Loucy (cell line): ENCODE results near the gene ARHGAP42.

ENCODE experiments used
- H2AFZ ChIP-seq: fragments of 200-600 bp; sonication (generic); 2 replicates; pipeline ENCODE4 v1.6.0; 2016; ENCODE audit warnings: antibody characterized with exemption, mild to moderate bottlenecking, low read length, moderate library complexity
- H3F3A ChIP-seq: fragments of 200-600 bp; 2 replicates; pipeline ENCODE4 v1.6.0; 2016; ENCODE audit warnings: antibody characterized with exemption, low read depth, mild to moderate bottlenecking
- H3K27me3 ChIP-seq: fragments of 200-600 bp; sonication (generic); 2 replicates; pipeline ENCODE4 v1.6.1; 2014; ENCODE audit warnings: low read length, mild to moderate bottlenecking; ENCODE audit not compliant: insufficient read depth, poor library complexity, severe bottlenecking
- H3K36me3 ChIP-seq: fragments of 200-600 bp; sonication (generic); 2 replicates; pipeline ENCODE4 v1.6.1; 2016; ENCODE audit warnings: low read length; ENCODE audit not compliant: insufficient read depth
- H3K4me1 ChIP-seq: fragments of 200-600 bp; sonication (generic); 2 replicates; pipeline ENCODE4 v1.5.1; 2014; ENCODE audit warnings: low read length, mild to moderate bottlenecking; ENCODE audit not compliant: insufficient read depth, poor library complexity, severe bottlenecking
- H3K4me2 ChIP-seq: fragments of 200-600 bp; sonication (generic); 2 replicates; pipeline ENCODE4 v1.6.0; 2014; ENCODE audit warnings: antibody characterized with exemption, low read length, low read depth, mild to moderate bottlenecking; ENCODE audit not compliant: poor library complexity, severe bottlenecking
- H3K4me3 ChIP-seq: fragments of 200-600 bp; sonication (generic); 2 replicates; pipeline ENCODE4 v1.5.1; 2014; ENCODE audit warnings: low read length, mild to moderate bottlenecking, mixed read lengths; ENCODE audit not compliant: poor library complexity, severe bottlenecking
- H3K79me2 ChIP-seq: fragments of 200-600 bp; sonication (generic); 2 replicates; pipeline ENCODE4 v1.6.1; 2014; ENCODE audit warnings: low read length; ENCODE audit not compliant: insufficient read depth
- H3K9ac ChIP-seq: fragments of 200-600 bp; sonication (generic); 2 replicates; pipeline ENCODE4 v1.6.0; 2014; ENCODE audit warnings: mild to moderate bottlenecking, low read depth, low read length, moderate library complexity; ENCODE audit not compliant: poor library complexity, severe bottlenecking
- H3K9me2 ChIP-seq: fragments of 200-600 bp; sonication (generic); replicated peaks from 2 replicates; pipeline ENCODE4 v1.6.1; 2016; ENCODE audit warnings: low read depth, low read length, mixed read lengths
- H3K9me3 ChIP-seq: fragments of 200-600 bp; sonication (generic); 2 replicates; pipeline ENCODE4 v1.6.1; 2014; ENCODE audit warnings: mild to moderate bottlenecking, antibody characterized with exemption, low read length, low read depth; ENCODE audit not compliant: insufficient read depth
- H4K20me1 ChIP-seq: fragments of 200-600 bp; sonication (generic); 2 replicates; pipeline ENCODE4 v1.6.0; 2014; ENCODE audit warnings: antibody characterized with exemption, low read length, mild to moderate bottlenecking; ENCODE audit not compliant: insufficient read depth, poor library complexity, severe bottlenecking
- CTCF ChIP-seq: fragments of 200-600 bp; sonication (generic); conservative IDR thresholded peaks from 2 replicates; pipeline ENCODE4 v1.5.1; 2014; ENCODE audit warnings: mild to moderate bottlenecking, antibody characterized with exemption, low read length
- EZH2phosphoT487 ChIP-seq: fragments of 200-600 bp; IDR thresholded peaks from 2 replicates; pipeline ENCODE4 v1.6.1; 2018; ENCODE audit warnings: antibody characterized with exemption, mild to moderate bottlenecking, moderate library complexity, borderline replicate concordance

The ARHGAP42 gene

GRCh38 chr11:100908746-100909145 is 221.7 kb downstream of the ARHGAP42 start:
- no peaks in the 10 kb centered on the region for H3K79me2 ChIP-seq
- H4K20me1 ChIP-seq = no peaks in the 10 kb centered on the region
- TF ChIP-seq EZH2phosphoT487 = no peak
- no peak for TF ChIP-seq CTCF
- no peaks in the 10 kb centered on the region for H3K9me3 ChIP-seq
- no peak overlapping the region for H3K9ac ChIP-seq
- no peaks in the 10 kb centered on the region for H3K36me3 ChIP-seq
- H3K27me3 ChIP-seq = no peaks in the 10 kb centered on the region
- H3K9me2 ChIP-seq = no peaks in the 10 kb centered on the region
- H3K4me1 ChIP-seq = no peaks in the 10 kb centered on the region
- H3K4me3 ChIP-seq = no peak overlapping the region
- H2AFZ ChIP-seq = no peak overlapping the region
- no peak overlapping the region for H3K4me2 ChIP-seq
- no peaks in the 10 kb centered on the region for H3F3A ChIP-seq

GRCh38 chr11:100910808-100911207 is 223.7 kb downstream of the ARHGAP42 start:
- Histone ChIP-seq H3K79me2 (no peaks in the 10 kb centered on the region), H3K4me2 (no peak overlapping the region), H3K9me2 (no peaks in the 10 kb centered on the region), H3K9ac (no peak overlapping the region), H3F3A (no peaks in the 10 kb centered on the region), H2AFZ (no peak overlapping the region), H3K27me3 (no peaks in the 10 kb centered on the region), H3K9me3 (no peaks in the 10 kb centered on the region), H3K4me1 (no peaks in the 10 kb centered on the region), H4K20me1 (no peaks in the 10 kb centered on the region), H3K4me3 (no peak overlapping the region), H3K36me3 (no peaks in the 10 kb centered on the region)
- TF ChIP-seq EZH2phosphoT487 (no peak), CTCF (no peak)

GRCh38 chr11:100914415-100915110 is 227.5 kb downstream of the ARHGAP42 start:
- no peaks in the 10 kb centered on the region for H4K20me1 ChIP-seq
- no peak overlapping the region for H3K4me2 ChIP-seq
- no peak overlapping the region for H3K4me3 ChIP-seq
- H3F3A ChIP-seq = no peaks in the 10 kb centered on the region
- no peaks in the 10 kb centered on the region for H3K9me3 ChIP-seq
- H2AFZ ChIP-seq = no peak overlapping the region
- no peaks in the 10 kb centered on the region for H3K27me3 ChIP-seq
- no peaks in the 10 kb centered on the region for H3K79me2 ChIP-seq
- no peaks in the 10 kb centered on the region for H3K9me2 ChIP-seq
- TF ChIP-seq EZH2phosphoT487 = no peak
- TF ChIP-seq CTCF = no peak
- H3K9ac ChIP-seq = no peak overlapping the region
- H3K36me3 ChIP-seq = no peaks in the 10 kb centered on the region
- no peaks in the 10 kb centered on the region for H3K4me1 ChIP-seq
